Measurements from ENCODE around the gene MAGEF1.

Gene MAGEF1

GRCh38 chr3:184725176-184725719, 13.4 kb upstream of the MAGEF1 start:
- no peak for DNase-seq (ENCODE audit: low read depth, low spot score)

GRCh38 chr3:184724699-184725098, 12.8 kb upstream of the MAGEF1 start:
- no peak for DNase-seq (ENCODE audit: low read depth, low spot score)

GRCh38 chr3:184719709-184720108, 7.8 kb upstream of the MAGEF1 start:
- DNase-seq (ENCODE audit: low read depth, low spot score): no peak

GRCh38 chr3:184718431-184718830, 6.6 kb upstream of the MAGEF1 start:
- no peak for DNase-seq (ENCODE audit: low read depth, low spot score)

GRCh38 chr3:184717399-184717983, 5.6 kb upstream of the MAGEF1 start:
- DNase-seq (ENCODE audit: low read depth, low spot score): no peak

- DNase-seq (ENCODE audit: low read depth, low spot score): no peak
These were observed 4.9 kb upstream of the MAGEF1 start for GRCh38 chr3:184716622-184717398.

GRCh38 chr3:184715943-184716621, 4.2 kb upstream of the MAGEF1 start:
- no peak for DNase-seq (ENCODE audit: low read depth, low spot score)

GRCh38 chr3:184713521-184713920, 1.7 kb upstream of the MAGEF1 start:
- no peak for DNase-seq (ENCODE audit: low read depth, low spot score)

- DNase-seq (ENCODE audit: low read depth, low spot score): no peak
These were observed 1.1 kb upstream of the MAGEF1 start for GRCh38 chr3:184713040-184713355.

- DNase-seq (ENCODE audit: low read depth, low spot score): no peak
These were observed 580 bp upstream of the MAGEF1 start for GRCh38 chr3:184712248-184713039.

- no peak for DNase-seq (ENCODE audit: low read depth, low spot score)
These were observed 883 bp downstream of the MAGEF1 start for GRCh38 chr3:184710870-184711492.

- no peak for DNase-seq (ENCODE audit: low read depth, low spot score)
These were observed 8.2 kb downstream of the MAGEF1 start for GRCh38 chr3:184703657-184704056.

GRCh38 chr3:184700759-184701158, 11.1 kb downstream of the MAGEF1 start:
- DNase-seq (ENCODE audit: low read depth, low spot score): no peak

- DNase-seq (ENCODE audit: low read depth, low spot score): no peak
These were observed 14.0 kb downstream of the MAGEF1 start for GRCh38 chr3:184697845-184698244.

- DNase-seq (ENCODE audit: low read depth, low spot score): no peak
These were observed 15.2 kb downstream of the MAGEF1 start for GRCh38 chr3:184696697-184697096.

- no peak for DNase-seq (ENCODE audit: low read depth, low spot score)
These were observed 17.1 kb downstream of the MAGEF1 start for GRCh38 chr3:184694716-184695115.

GRCh38 chr3:184694133-184694665, 17.7 kb downstream of the MAGEF1 start:
- no peak for DNase-seq (ENCODE audit: low read depth, low spot score)

- DNase-seq (ENCODE audit: low read depth, low spot score): no peak
These were observed 18.6 kb downstream of the MAGEF1 start for GRCh38 chr3:184693011-184693975.

GRCh38 chr3:184691397-184692231, 20.2 kb downstream of the MAGEF1 start:
- DNase-seq (ENCODE audit: low read depth, low spot score): no peak

All from iPS DF 19.7 (cell line).